Uterus (tissue), 4 donors: ENCODE data around the gene SERPINA5. TPM values are rescaled to one million over a fixed set of nuclear protein-coding genes. Genes with fewer than 3 reads are reported as not detected.

ENCODE experiments used
- DNase-seq, 2 donors: peaks; one replicate each; pipeline ENCODE4 v3.0.0-alpha.2; 2019 to 2020
- H3K27ac ChIP-seq, 2 donors: fragments of 200-600 bp; sonication (generic); 1 replicate in 1 of 2; 2 replicates in 1 of 2; pipeline ENCODE4 v1.5.1; 2016 to 2018
- H3K27me3 ChIP-seq, 2 donors: fragments of 200-600 bp; sonication (generic); one replicate each; pipeline ENCODE4 v1.5.1; 2018 to 2019; ENCODE audit warnings: control low read depth in 1 of 2
- H3K36me3 ChIP-seq, 2 donors: fragments of 200-600 bp; sonication (generic); one replicate each; pipeline ENCODE4 v1.5.1; 2019; ENCODE audit warnings: control low read depth in 1 of 2
- H3K4me1 ChIP-seq, 2 donors: fragments of 200-600 bp; sonication (generic); one replicate each; pipeline ENCODE4 v1.5.1; 2018 to 2019; ENCODE audit warnings: control low read depth in 1 of 2
- H3K4me3 ChIP-seq, 2 donors: fragments of 200-600 bp; sonication (generic); 1 replicate in 1 of 2; 2 replicates in 1 of 2; pipeline ENCODE4 v1.5.1; 2018 to 2019; ENCODE audit warnings: mild to moderate bottlenecking in 1 of 2
- H3K9me3 ChIP-seq, 2 donors: fragments of 200-600 bp; sonication (generic); one replicate each; pipeline ENCODE4 v1.5.1; 2019; ENCODE audit warnings: control low read depth in 1 of 2
- CTCF ChIP-seq, 4 experiments: fragments of 200-600 bp in 2 of 4; fragments of 450-650 bp in 2 of 4; sonication (generic) in 2 of 4; IDR thresholded peaks; one replicate each; pipeline ENCODE4 v1.5.1; 2016 to 2019; ENCODE audit warnings: antibody characterized with exemption in 4 of 4, mild to moderate bottlenecking in 2 of 4, moderate library complexity in 1 of 4
- POLR2A ChIP-seq, 2 donors: fragments of 450-650 bp; IDR thresholded peaks; one replicate each; pipeline ENCODE4 v1.6.1; 2016; ENCODE audit warnings: antibody characterized with exemption in 2 of 2, mild to moderate bottlenecking in 1 of 2, moderate library complexity in 1 of 2
- intact Hi-C: fragments of 100-400 bp; cut with DNase I; formaldehyde crosslinking; loops from one replicate; pipeline ENCODE4 v1.15.1; 2023; ENCODE audit warnings: low total_unique reads
- total RNA-seq, 4 donors: library from RNA; depleted of rRNA in 3 of 4; stranded (reverse); fragments of >200 nt in 3 of 4; gene quantifications; one replicate each; pipeline versions ENCODE4 v1.1.0 to v1.2.4, GENCODE V29; 2014 to 2023
- donor health status: DM: yes; HTN: yes; CAD: no.

SERPINA5 gene
- total RNA-seq, 4 donors from 2014 or later, result under 0.01 to 19.6 (median 3.2) TPM

- Histone ChIP-seq H3K36me3 (no peaks in the 10 kb centered on the region), H3K9me3 (no peaks in the 10 kb centered on the region), H3K4me3 (no peak overlapping the region), H3K27me3 (no peaks in the 10 kb centered on the region), H3K4me1 (no peaks in the 10 kb centered on the region), H3K27ac (no peak overlapping the region)
- no peak for TF ChIP-seq CTCF (IDR thresholded peaks at IDR 0.05)
- TF ChIP-seq POLR2A (IDR thresholded peaks at IDR 0.05), result no peak
- intact Hi-C loops, result no loop called here
- no peak for DNase-seq
These were observed 7.1 kb downstream of the SERPINA5 start for GRCh38 chr14:94588311-94588710.

- no peaks in the 10 kb centered on the region for H3K9me3 ChIP-seq
- intact Hi-C loops, result no loop called here
- no peaks in the 10 kb centered on the region for H3K27me3 ChIP-seq
- TF ChIP-seq POLR2A (IDR thresholded peaks at IDR 0.05), result no peak
- no peak for TF ChIP-seq CTCF (IDR thresholded peaks at IDR 0.05)
- no peak overlapping the region for H3K27ac ChIP-seq
- H3K36me3 ChIP-seq, result no peaks in the 10 kb centered on the region
- H3K4me1 ChIP-seq, result no peaks in the 10 kb centered on the region
- DNase-seq, result no peak
- no peak overlapping the region for H3K4me3 ChIP-seq
These were observed 9.8 kb downstream of the SERPINA5 start for GRCh38 chr14:94591073-94591472.

- no peak overlapping the region for H3K27ac ChIP-seq
- no peaks in the 10 kb centered on the region for H3K27me3 ChIP-seq
- TF ChIP-seq CTCF (IDR thresholded peaks at IDR 0.05) (no peak), POLR2A (IDR thresholded peaks at IDR 0.05) (no peak)
- no peak for DNase-seq
- no peaks in the 10 kb centered on the region for H3K36me3 ChIP-seq
- intact Hi-C loops, result no loop called here
- no peaks in the 10 kb centered on the region for H3K9me3 ChIP-seq
- no peak overlapping the region for H3K4me3 ChIP-seq
- no peaks in the 10 kb centered on the region for H3K4me1 ChIP-seq
These were observed 10.6 kb downstream of the SERPINA5 start for GRCh38 chr14:94591871-94592270.

- H3K4me1 ChIP-seq, result no peaks in the 10 kb centered on the region
- no peaks in the 10 kb centered on the region for H3K27me3 ChIP-seq
- H3K27ac ChIP-seq, result no peak overlapping the region
- no peaks in the 10 kb centered on the region for H3K36me3 ChIP-seq
- intact Hi-C loops, result no loop called here
- TF ChIP-seq CTCF (IDR thresholded peaks at IDR 0.05), result no peak
- no peak for TF ChIP-seq POLR2A (IDR thresholded peaks at IDR 0.05)
- DNase-seq, result no peak
- no peaks in the 10 kb centered on the region for H3K9me3 ChIP-seq
- H3K4me3 ChIP-seq, result no peak overlapping the region
These were observed 11.2 kb downstream of the SERPINA5 start for GRCh38 chr14:94592457-94592856.

- Histone ChIP-seq H3K36me3 (no peaks in the 10 kb centered on the region), H3K27me3 (no peaks in the 10 kb centered on the region), H3K9me3 (no peaks in the 10 kb centered on the region), H3K27ac (no peak overlapping the region), H3K4me3 (no peak overlapping the region), H3K4me1 (no peaks in the 10 kb centered on the region)
- no peak for DNase-seq
- TF ChIP-seq POLR2A (IDR thresholded peaks at IDR 0.05), result no peak
- no peak for TF ChIP-seq CTCF (IDR thresholded peaks at IDR 0.05)
- intact Hi-C loops, result no loop called here
These were observed 12.1 kb downstream of the SERPINA5 start for GRCh38 chr14:94593376-94593748.
